NOMO-1 (cell line): Measurements from ENCODE around the gene TACO1.

Source experiments
- DNase-seq, 2 experiments: peaks; one replicate each; lab custom pipeline; 2025; ENCODE audit not compliant: unreplicated experiment in 2 of 2; lab: John Stamatoyannopoulos, UW

Gene TACO1

GRCh38 chr17:63600569-63601438, at the start of gene TACO1:
TSS of gene TACO1 (plus strand) at chr17:63600895. CDS start at chr17:63601084, 189 bp downstream.
- peak; percentile 64 to 71 for DNase-seq

- DNase-seq = no peak
Observed at GRCh38 chr17:63552211-63552610, 48.5 kb upstream of the TACO1 start.

- DNase-seq = peak in 1 of 2 experiments; percentile 57
Observed at GRCh38 chr17:63555500-63556156, 45.1 kb upstream of the TACO1 start.

GRCh38 chr17:63557416-63557815, 43.3 kb upstream of the TACO1 start:
- no peak for DNase-seq

- no peak for DNase-seq
Observed at GRCh38 chr17:63558441-63558840, 42.3 kb upstream of the TACO1 start.

GRCh38 chr17:63561819-63562218, 38.9 kb upstream of the TACO1 start:
- no peak for DNase-seq

- DNase-seq = no peak
Observed at GRCh38 chr17:63563339-63563738, 37.4 kb upstream of the TACO1 start.

- no peak for DNase-seq
Observed at GRCh38 chr17:63564562-63564961, 36.1 kb upstream of the TACO1 start.

- no peak for DNase-seq
Observed at GRCh38 chr17:63567229-63567628, 33.5 kb upstream of the TACO1 start.

- no peak for DNase-seq
Observed at GRCh38 chr17:63568563-63568962, 32.1 kb upstream of the TACO1 start.

- no peak for DNase-seq
Observed at GRCh38 chr17:63571632-63572310, 28.9 kb upstream of the TACO1 start.

GRCh38 chr17:63573634-63574033, 27.1 kb upstream of the TACO1 start:
- DNase-seq = no peak

GRCh38 chr17:63578027-63578768, 22.5 kb upstream of the TACO1 start:
- no peak for DNase-seq

- no peak for DNase-seq
Observed at GRCh38 chr17:63578769-63579111, 22.0 kb upstream of the TACO1 start.

- DNase-seq = no peak
Observed at GRCh38 chr17:63579633-63580032, 21.1 kb upstream of the TACO1 start.

GRCh38 chr17:63587770-63588169, 12.9 kb upstream of the TACO1 start:
- no peak for DNase-seq

GRCh38 chr17:63588797-63589196, 11.9 kb upstream of the TACO1 start:
- no peak for DNase-seq

- no peak for DNase-seq
Observed at GRCh38 chr17:63589646-63590045, 11.0 kb upstream of the TACO1 start.

GRCh38 chr17:63592797-63593196, 7.9 kb upstream of the TACO1 start:
- DNase-seq = no peak

- DNase-seq = no peak
Observed at GRCh38 chr17:63595132-63595531, 5.6 kb upstream of the TACO1 start.
